CD8-positive, alpha-beta memory T cell (primary cell): Measurements from ENCODE around the gene ODF2L. TPM values are rescaled to one million over a fixed set of nuclear protein-coding genes. Genes with fewer than 3 reads are reported as not detected.

ENCODE experiments used
- CTCF ChIA-PET: fragments of 350-600 bp; sonication (Branson Sonifier 250); formaldehyde crosslinking; loops from one replicate; lab custom pipeline; 2021; ENCODE audit warnings: antibody characterized with exemption; lab: Charles Lee
- POLR2A ChIA-PET: fragments of 350-600 bp; sonication (Branson Sonifier 250); formaldehyde crosslinking; loops from one replicate; lab custom pipeline; 2021; ENCODE audit warnings: antibody characterized with exemption; lab: Charles Lee
- DNase-seq, 5 donors: peaks; one replicate each; pipeline versions ENCODE4 v3.0.0 to v3.0.0-alpha.2; 2020 to 2022; ENCODE audit warnings: mixed read lengths in 1 of 5
- H3K27ac ChIP-seq: one replicate; pipeline ENCODE4 v1.7.0; 2013; ENCODE audit warnings: low read depth, mild to moderate bottlenecking, low read length, moderate library complexity
- H3K27me3 ChIP-seq: 2 replicates; pipeline ENCODE4 v1.7.0; 2013; ENCODE audit warnings: low read length, mild to moderate bottlenecking; ENCODE audit not compliant: insufficient read depth, poor library complexity, severe bottlenecking
- H3K36me3 ChIP-seq: 2 replicates; pipeline ENCODE4 v1.7.0; 2013; ENCODE audit warnings: mild to moderate bottlenecking, low read length, moderate library complexity; ENCODE audit not compliant: insufficient read depth
- H3K4me1 ChIP-seq: 2 replicates; pipeline ENCODE4 v1.7.0; 2013; ENCODE audit warnings: mild to moderate bottlenecking, low read length, moderate library complexity; ENCODE audit not compliant: insufficient read depth
- H3K4me3 ChIP-seq: 2 replicates; pipeline ENCODE4 v1.7.0; 2013; ENCODE audit warnings: mild to moderate bottlenecking, low read length
- H3K9me3 ChIP-seq: 2 replicates; pipeline ENCODE4 v1.7.0; 2013; ENCODE audit warnings: mild to moderate bottlenecking, low read length
- H3K27ac Mint-ChIP-seq, 8 donors: one replicate each; pipeline ENCODE4 v1.8.0; 2020 to 2021; ENCODE audit warnings: mixed read lengths in 8 of 8, mild to moderate bottlenecking in 6 of 8, inconsistent platforms in 3 of 8, moderate library complexity in 3 of 8
- H3K27me3 Mint-ChIP-seq, 2 donors: one replicate each; pipeline ENCODE4 v1.8.0; 2020 to 2021; ENCODE audit warnings: mixed read lengths in 2 of 2, mild to moderate bottlenecking in 1 of 2, moderate library complexity in 1 of 2
- H3K36me3 Mint-ChIP-seq, 3 donors: one replicate each; pipeline ENCODE4 v1.8.0; 2020 to 2021; ENCODE audit warnings: mixed read lengths in 3 of 3, inconsistent platforms in 1 of 3, mild to moderate bottlenecking in 1 of 3
- H3K4me1 Mint-ChIP-seq, 3 donors: one replicate each; pipeline ENCODE4 v1.8.0; 2020 to 2021; ENCODE audit warnings: mixed read lengths in 3 of 3, inconsistent platforms in 1 of 3, mild to moderate bottlenecking in 1 of 3
- H3K4me3 Mint-ChIP-seq, 7 donors: one replicate each; pipeline ENCODE4 v1.8.0; 2020 to 2021; ENCODE audit warnings: mixed read lengths in 7 of 7, mild to moderate bottlenecking in 6 of 7, moderate library complexity in 4 of 7, inconsistent platforms in 2 of 7
- H3K9me3 Mint-ChIP-seq, 5 donors: one replicate each; pipeline ENCODE4 v1.8.0; 2020 to 2022; ENCODE audit warnings: mixed read lengths in 5 of 5, mild to moderate bottlenecking in 3 of 5, moderate library complexity in 2 of 5, inconsistent platforms in 1 of 5
- polyA plus RNA-seq: library from polyadenylated mRNA; unstranded; fragments of 300-500 nt; fragmentation: Illumina TruSeq; gene quantifications from one replicate; pipeline ENCODE4 v1.2.3, GENCODE V29; 2021
- total RNA-seq, 2 experiments: library from RNA; stranded (reverse); gene quantifications; one replicate each; pipeline ENCODE4 v1.2.3, GENCODE V29; 2021

The ODF2L gene
- total and polyA plus RNA-seq, 3 experiments from 2014 or later: 27.6 to 52.9 (median 30.1) TPM

GRCh38 chr1:86317926-86318325 is 78.2 kb downstream of the ODF2L start:
- Mint-ChIP-seq H3K9me3 (no peaks in the 10 kb centered on the region), H3K27ac (no peak overlapping the region), H3K27me3 (peaks cover 0 to 4% of the 10 kb centered on the region in 2 donors), H3K4me1 (no peaks in the 10 kb centered on the region), H3K4me3 (no peak overlapping the region), H3K36me3 (no peaks in the 10 kb centered on the region)
- POLR2A ChIA-PET: no interaction called here
- CTCF ChIA-PET: no interaction called here
- H3K27ac ChIP-seq: no peak overlapping the region
- H3K27me3 ChIP-seq: no peaks in the 10 kb centered on the region
- no peaks in the 10 kb centered on the region for H3K36me3 ChIP-seq
- H3K4me1 ChIP-seq: no peaks in the 10 kb centered on the region
- DNase-seq: no peak
- H3K4me3 ChIP-seq: no peak overlapping the region
- H3K9me3 ChIP-seq: no peaks in the 10 kb centered on the region

- Histone ChIP-seq H3K4me3 (no peak overlapping the region), H3K9me3 (no peaks in the 10 kb centered on the region), H3K27ac (no peak overlapping the region), H3K4me1 (no peaks in the 10 kb centered on the region), H3K36me3 (no peaks in the 10 kb centered on the region), H3K27me3 (no peaks in the 10 kb centered on the region)
- H3K27me3 Mint-ChIP-seq: peaks cover 0 to 5% of the 10 kb centered on the region in 2 donors
- H3K36me3 Mint-ChIP-seq: peaks cover 0 to 19% (median 0%) of the 10 kb centered on the region in 3 donors
- ChIA-PET POLR2A (no interaction called here), CTCF (no interaction called here)
- no peak overlapping the region for H3K4me3 Mint-ChIP-seq
- no peaks in the 10 kb centered on the region for H3K4me1 Mint-ChIP-seq
- no peak overlapping the region for H3K27ac Mint-ChIP-seq
- DNase-seq: no peak
- peaks cover 4 to 16% (median 6%) of the 10 kb centered on the region in 5 donors for H3K9me3 Mint-ChIP-seq
Observed at GRCh38 chr1:86305731-86306130, 90.4 kb downstream of the ODF2L start.

- Mint-ChIP-seq H3K4me1 (no peaks in the 10 kb centered on the region), H3K27ac (no peak overlapping the region)
- no peak for DNase-seq
Observed at GRCh38 chr1:86303041-86303690, 93.0 kb downstream of the ODF2L start.

More at GRCh38 chr1:86303041-86303690, 93.0 kb downstream of the ODF2L start:
- Histone ChIP-seq H3K36me3 (no peaks in the 10 kb centered on the region), H3K4me3 (no peak overlapping the region), H3K9me3 (no peaks in the 10 kb centered on the region), H3K27ac (no peak overlapping the region), H3K4me1 (no peaks in the 10 kb centered on the region), H3K27me3 (no peaks in the 10 kb centered on the region)
- Mint-ChIP-seq H3K9me3 (peaks cover 13 to 38% (median 21%) of the 10 kb centered on the region in 5 donors), H3K36me3 (peaks cover 0 to 19% (median 0%) of the 10 kb centered on the region in 3 donors), H3K27me3 (peaks cover 0 to 5% of the 10 kb centered on the region in 2 donors), H3K4me3 (no peak overlapping the region)
- POLR2A ChIA-PET: no interaction called here
- CTCF ChIA-PET: no interaction called here

Other genes starting within 250 kb of the ODF2L start
- not detected for gene COL24A1, start 239.6 kb downstream of the ODF2L start, total RNA-seq
- gene COL24A1, start 239.6 kb downstream of the ODF2L start, polyA plus RNA-seq: not detected
- not detected for gene CLCA2, start 27.8 kb upstream of the ODF2L start, total RNA-seq
- not detected for gene CLCA2, start 27.8 kb upstream of the ODF2L start, polyA plus RNA-seq
- gene CLCA1, start 72.6 kb upstream of the ODF2L start, total RNA-seq: not detected
- gene CLCA1, start 72.6 kb upstream of the ODF2L start, polyA plus RNA-seq: not detected
- not detected for gene CLCA4, start 150.8 kb upstream of the ODF2L start, total RNA-seq
- not detected for gene CLCA4, start 150.8 kb upstream of the ODF2L start, polyA plus RNA-seq